Stimulated activated CD4-positive, alpha-beta T cell treated with anti-CD3 and anti-CD28 coated beads, Interleukin-15, amount 100 ng/mL, for 1 hour (primary cell): Measurements from ENCODE around the gene PSMD1.

Source experiments
- DNase-seq, 2 donors: peaks; one replicate each; pipeline ENCODE4 v3.0.0-alpha.2; 2020; ENCODE audit warnings: low read depth in 1 of 2, low spot score in 1 of 2

PSMD1 gene

GRCh38 chr2:231110551-231110950, 53.9 kb downstream of the PSMD1 start:
- DNase-seq = no peak

GRCh38 chr2:231111987-231112386, 55.3 kb downstream of the PSMD1 start:
- DNase-seq = no peak

GRCh38 chr2:231113489-231113888, 56.8 kb downstream of the PSMD1 start:
- DNase-seq = no peak

- no peak for DNase-seq
These were observed 59.0 kb downstream of the PSMD1 start for GRCh38 chr2:231115651-231116050.

- no peak for DNase-seq
These were observed 60.5 kb downstream of the PSMD1 start for GRCh38 chr2:231117148-231117547.

- DNase-seq = no peak
These were observed 61.4 kb downstream of the PSMD1 start for GRCh38 chr2:231117922-231118613.

- DNase-seq = no peak
These were observed 61.9 kb downstream of the PSMD1 start for GRCh38 chr2:231118614-231118942.

GRCh38 chr2:231123362-231123898, 66.8 kb downstream of the PSMD1 start:
- no peak for DNase-seq

GRCh38 chr2:231124838-231125568, 68.3 kb downstream of the PSMD1 start, which contains the start of gene HTR2B:
TSS of gene HTR2B (minus strand) at chr2:231125042. CDS start at chr2:231123764, 1,278 bp downstream.
- no peak for DNase-seq

- no peak for DNase-seq
These were observed 69.5 kb downstream of the PSMD1 start for GRCh38 chr2:231126123-231126522.

GRCh38 chr2:231127480-231127879, 70.8 kb downstream of the PSMD1 start:
- DNase-seq = no peak

GRCh38 chr2:231127936-231128335, 71.3 kb downstream of the PSMD1 start:
- no peak for DNase-seq

- DNase-seq = no peak
These were observed 71.9 kb downstream of the PSMD1 start for GRCh38 chr2:231128541-231128940.

- DNase-seq = no peak
These were observed 72.5 kb downstream of the PSMD1 start for GRCh38 chr2:231129216-231129615.

GRCh38 chr2:231130336-231131056, 73.8 kb downstream of the PSMD1 start:
- DNase-seq = no peak

- no peak for DNase-seq
These were observed 75.5 kb downstream of the PSMD1 start for GRCh38 chr2:231132129-231132528.

- no peak for DNase-seq
These were observed 76.9 kb downstream of the PSMD1 start for GRCh38 chr2:231133365-231134099.

GRCh38 chr2:231134910-231135655, 78.4 kb downstream of the PSMD1 start:
- no peak for DNase-seq

GRCh38 chr2:231138699-231139098, 82.0 kb downstream of the PSMD1 start:
- no peak for DNase-seq

GRCh38 chr2:231139796-231140195, 83.1 kb downstream of the PSMD1 start:
- DNase-seq = no peak
